HCT116 (cell line): Measurements from ENCODE around the gene TFEB.

Experiments used
- EGR1 ChIP-seq: IDR thresholded peaks from 2 replicates; pipeline ENCODE4 v1.6.1; 2012; ENCODE audit warnings: low read depth
- EZH2 ChIP-seq: fragments of 200-600 bp; sonication (generic); IDR thresholded peaks from 2 replicates; pipeline ENCODE4 v1.6.1; 2017; ENCODE audit warnings: antibody characterized with exemption, mixed run types
- POLR2A ChIP-seq: IDR thresholded peaks from 2 replicates; pipeline ENCODE4 v1.7.0; 2011; ENCODE audit warnings: borderline replicate concordance; ENCODE audit not compliant: insufficient read depth, insufficient read length; ENCODE audit errors: extremely low read depth
- SIN3A ChIP-seq: IDR thresholded peaks from 2 replicates; pipeline ENCODE4 v1.6.1; 2012; ENCODE audit warnings: low read depth
- YY1 ChIP-seq: IDR thresholded peaks from 2 replicates; pipeline ENCODE4 v1.6.1; 2011; ENCODE audit warnings: low read length, low read depth, moderate library complexity, mild to moderate bottlenecking; ENCODE audit not compliant: insufficient replicate concordance; ENCODE audit errors: extremely low read depth
- TF ChIP-seq, protein P1 (sequence below), 3 experiments: fragments of 200-600 bp in 1 of 3; sonication (generic) in 1 of 3; IDR thresholded peaks in 2 of 3; conservative IDR thresholded peaks in 1 of 3; 2 replicates each; pipeline ENCODE4 v1.5.1; 2012 to 2017; ENCODE audit warnings: low read depth in 2 of 3, low read length in 2 of 3, antibody characterized with exemption in 1 of 3, borderline replicate concordance in 1 of 3, control low read depth in 1 of 3, mild to moderate bottlenecking in 1 of 3, mixed read lengths in 1 of 3, mixed run types in 1 of 3, moderate library complexity in 1 of 3; ENCODE audit not compliant: insufficient read depth in 1 of 3

DNA sequence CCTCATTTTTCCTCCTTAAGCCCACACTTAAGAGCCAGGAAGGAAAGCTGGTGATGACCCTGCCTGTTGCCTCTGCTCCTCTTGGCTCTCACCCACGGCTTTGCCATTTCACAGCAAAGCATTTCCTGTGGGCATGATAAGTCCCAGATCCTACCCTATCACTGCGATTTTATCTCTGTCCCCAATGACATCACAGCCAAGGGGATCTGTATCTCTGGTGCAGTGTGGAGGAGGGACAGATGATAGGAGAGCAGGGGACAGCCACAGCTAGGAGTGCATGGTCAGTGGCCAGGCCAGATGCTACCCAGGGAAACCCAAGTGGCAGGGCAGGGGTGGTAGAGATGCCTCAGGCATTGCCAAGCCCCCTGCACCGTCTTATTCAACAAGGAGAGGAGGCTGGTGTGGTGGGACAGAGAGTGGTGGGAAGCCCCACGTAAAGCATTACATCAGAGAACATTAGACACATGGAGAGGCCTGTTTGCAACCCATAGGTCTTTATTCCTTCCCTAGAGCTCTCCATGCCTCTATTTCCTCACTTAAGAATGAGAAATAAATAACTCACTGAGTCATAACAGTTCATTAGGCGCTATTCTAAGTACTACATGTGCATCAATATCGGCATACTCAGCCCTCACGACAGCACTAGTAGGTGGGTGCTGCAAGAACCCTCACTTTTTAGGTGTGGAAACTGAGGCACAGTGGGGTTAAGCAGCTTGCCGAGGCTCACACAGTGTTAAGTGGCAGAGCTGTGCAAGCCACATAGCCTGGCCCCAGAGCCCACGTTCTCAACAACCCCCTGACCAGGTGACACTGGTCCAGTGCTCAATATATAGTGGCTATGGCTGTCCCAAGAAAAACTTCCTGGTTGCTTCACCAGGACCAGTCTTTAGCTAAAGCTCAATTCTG lies 4.6 kb downstream of the TFEB start:
- no peak for TF ChIP-seq YY1
- no peak for TF ChIP-seq POLR2A
- TF ChIP-seq, protein P1, sequence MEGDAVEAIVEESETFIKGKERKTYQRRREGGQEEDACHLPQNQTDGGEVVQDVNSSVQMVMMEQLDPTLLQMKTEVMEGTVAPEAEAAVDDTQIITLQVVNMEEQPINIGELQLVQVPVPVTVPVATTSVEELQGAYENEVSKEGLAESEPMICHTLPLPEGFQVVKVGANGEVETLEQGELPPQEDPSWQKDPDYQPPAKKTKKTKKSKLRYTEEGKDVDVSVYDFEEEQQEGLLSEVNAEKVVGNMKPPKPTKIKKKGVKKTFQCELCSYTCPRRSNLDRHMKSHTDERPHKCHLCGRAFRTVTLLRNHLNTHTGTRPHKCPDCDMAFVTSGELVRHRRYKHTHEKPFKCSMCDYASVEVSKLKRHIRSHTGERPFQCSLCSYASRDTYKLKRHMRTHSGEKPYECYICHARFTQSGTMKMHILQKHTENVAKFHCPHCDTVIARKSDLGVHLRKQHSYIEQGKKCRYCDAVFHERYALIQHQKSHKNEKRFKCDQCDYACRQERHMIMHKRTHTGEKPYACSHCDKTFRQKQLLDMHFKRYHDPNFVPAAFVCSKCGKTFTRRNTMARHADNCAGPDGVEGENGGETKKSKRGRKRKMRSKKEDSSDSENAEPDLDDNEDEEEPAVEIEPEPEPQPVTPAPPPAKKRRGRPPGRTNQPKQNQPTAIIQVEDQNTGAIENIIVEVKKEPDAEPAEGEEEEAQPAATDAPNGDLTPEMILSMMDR (IDR thresholded peaks at IDR 0.05 in 2 of 3, conservative IDR thresholded peaks at IDR 0.05 in 1 of 3; ENCODE audit: borderline replicate concordance in 1 of 3, insufficient read depth in 1 of 3, low read depth in 2 of 3, low read length in 2 of 3), result no peak
- no peak for TF ChIP-seq EGR1
- no peak for TF ChIP-seq EZH2
- no peak for TF ChIP-seq SIN3A
